22Rv1 (cell line): ENCODE data around the gene ITSN2.

Experiments
- H3K27ac ChIP-seq: fragments of 450-650 bp; 2 replicates; pipeline ENCODE4 v1.5.1; 2017
- ZFX ChIP-seq: fragments of 450-650 bp; IDR thresholded peaks from 2 replicates; pipeline ENCODE4 v1.6.1; 2017; ENCODE audit warnings: antibody characterized with exemption, borderline replicate concordance
- TF ChIP-seq, protein P1 (sequence below): fragments of 450-650 bp; IDR thresholded peaks from 2 replicates; pipeline ENCODE4 v1.5.1; 2017; ENCODE audit warnings: mild to moderate bottlenecking

Gene ITSN2

DNA sequence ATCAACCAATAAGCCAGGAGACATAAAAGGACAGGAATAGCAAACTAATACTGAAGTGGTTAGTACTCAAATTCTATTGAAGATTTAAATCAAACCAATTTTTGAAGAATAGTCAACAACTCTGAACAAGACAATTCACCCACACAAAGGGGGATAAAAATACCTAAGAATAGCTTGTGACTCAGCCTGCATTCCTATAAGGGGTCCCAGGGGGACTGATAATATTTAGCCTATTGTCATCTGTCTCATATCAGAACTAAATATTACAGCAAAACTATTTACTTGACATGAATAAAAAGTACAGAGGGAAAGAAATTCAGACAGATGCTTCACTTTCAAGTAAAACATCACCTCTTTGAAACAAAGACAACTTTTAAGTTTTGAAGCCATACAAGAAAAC is 7.7 kb downstream of the ITSN2 start:
- no peak overlapping the region for H3K27ac ChIP-seq
- TF ChIP-seq, protein P1, sequence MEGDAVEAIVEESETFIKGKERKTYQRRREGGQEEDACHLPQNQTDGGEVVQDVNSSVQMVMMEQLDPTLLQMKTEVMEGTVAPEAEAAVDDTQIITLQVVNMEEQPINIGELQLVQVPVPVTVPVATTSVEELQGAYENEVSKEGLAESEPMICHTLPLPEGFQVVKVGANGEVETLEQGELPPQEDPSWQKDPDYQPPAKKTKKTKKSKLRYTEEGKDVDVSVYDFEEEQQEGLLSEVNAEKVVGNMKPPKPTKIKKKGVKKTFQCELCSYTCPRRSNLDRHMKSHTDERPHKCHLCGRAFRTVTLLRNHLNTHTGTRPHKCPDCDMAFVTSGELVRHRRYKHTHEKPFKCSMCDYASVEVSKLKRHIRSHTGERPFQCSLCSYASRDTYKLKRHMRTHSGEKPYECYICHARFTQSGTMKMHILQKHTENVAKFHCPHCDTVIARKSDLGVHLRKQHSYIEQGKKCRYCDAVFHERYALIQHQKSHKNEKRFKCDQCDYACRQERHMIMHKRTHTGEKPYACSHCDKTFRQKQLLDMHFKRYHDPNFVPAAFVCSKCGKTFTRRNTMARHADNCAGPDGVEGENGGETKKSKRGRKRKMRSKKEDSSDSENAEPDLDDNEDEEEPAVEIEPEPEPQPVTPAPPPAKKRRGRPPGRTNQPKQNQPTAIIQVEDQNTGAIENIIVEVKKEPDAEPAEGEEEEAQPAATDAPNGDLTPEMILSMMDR: no peak
- no peak for TF ChIP-seq ZFX

DNA sequence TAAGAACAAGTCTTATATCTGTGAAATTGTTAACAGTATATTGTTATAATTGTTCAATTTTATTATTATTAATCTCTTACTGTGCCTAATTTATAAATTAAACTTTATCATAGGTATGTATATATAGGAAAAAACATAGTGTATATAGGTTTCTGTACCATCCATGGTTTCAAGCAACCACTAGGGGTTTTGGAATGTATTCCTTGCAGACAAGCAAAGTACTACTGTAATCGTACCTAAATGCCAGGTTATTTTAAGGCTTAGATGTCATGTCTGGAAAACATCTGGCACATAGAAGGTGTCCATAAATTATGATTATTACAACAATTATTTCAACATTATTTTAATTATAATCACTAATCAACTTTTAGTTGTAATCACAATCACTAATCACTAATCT is 8.4 kb downstream of the ITSN2 start:
- no peak overlapping the region for H3K27ac ChIP-seq
- TF ChIP-seq ZFX: no peak
- TF ChIP-seq, protein P1: no peak

DNA sequence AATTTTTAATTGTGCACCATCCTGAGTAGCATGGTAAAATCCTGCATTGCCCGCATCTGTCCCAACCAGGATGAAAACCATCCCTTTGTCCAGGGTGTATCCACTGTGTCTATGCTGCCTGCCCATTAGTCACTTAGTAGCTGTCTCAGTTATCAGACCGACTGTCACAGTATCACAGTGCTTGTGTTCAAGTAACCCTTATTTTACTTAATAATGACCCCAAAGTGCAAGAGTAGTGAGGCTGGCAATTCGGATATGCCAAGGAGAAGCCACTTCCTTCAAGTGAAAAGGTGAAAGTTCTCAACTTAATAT is 8.8 kb downstream of the ITSN2 start:
- TF ChIP-seq ZFX: no peak
- TF ChIP-seq, protein P1: no peak
- H3K27ac ChIP-seq: no peak overlapping the region

DNA sequence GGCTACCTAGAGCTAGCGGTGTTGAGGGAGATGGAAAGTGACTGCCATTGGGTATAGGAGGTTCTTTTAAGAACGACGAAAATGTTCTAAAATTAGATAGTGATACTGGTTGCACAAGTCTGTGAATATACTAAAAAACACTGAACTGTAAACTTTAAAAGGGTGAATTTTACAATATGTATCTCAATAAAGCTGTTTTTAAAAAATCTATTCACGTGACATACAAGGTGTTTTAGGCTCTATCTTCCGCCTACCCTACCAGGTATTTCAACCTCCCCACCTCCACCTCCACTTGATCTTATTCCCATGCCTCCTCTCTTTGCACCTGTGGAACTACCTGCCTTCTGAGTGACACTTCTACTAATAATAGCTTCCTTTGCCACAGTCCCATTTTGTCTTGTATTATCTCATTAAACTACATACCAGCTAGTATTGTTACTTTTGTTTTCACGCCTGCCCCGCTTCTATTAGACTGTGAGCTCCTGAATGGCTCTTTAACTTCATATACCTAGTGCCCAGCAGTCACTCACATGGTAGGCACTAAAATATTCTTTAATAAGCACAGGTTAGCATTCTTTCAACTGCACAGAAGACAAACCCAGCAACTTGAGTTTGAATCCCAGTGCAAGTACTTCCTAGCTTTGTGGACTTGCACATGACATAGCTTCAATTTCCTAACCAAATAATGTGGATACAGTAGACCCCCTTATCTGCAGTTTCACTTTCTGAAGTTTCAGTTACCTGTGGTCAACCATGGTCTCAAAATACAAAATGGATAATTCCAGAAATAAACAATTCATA is 9.3 kb downstream of the ITSN2 start:
- no peak overlapping the region for H3K27ac ChIP-seq
- TF ChIP-seq, protein P1: no peak
- TF ChIP-seq ZFX: no peak

DNA sequence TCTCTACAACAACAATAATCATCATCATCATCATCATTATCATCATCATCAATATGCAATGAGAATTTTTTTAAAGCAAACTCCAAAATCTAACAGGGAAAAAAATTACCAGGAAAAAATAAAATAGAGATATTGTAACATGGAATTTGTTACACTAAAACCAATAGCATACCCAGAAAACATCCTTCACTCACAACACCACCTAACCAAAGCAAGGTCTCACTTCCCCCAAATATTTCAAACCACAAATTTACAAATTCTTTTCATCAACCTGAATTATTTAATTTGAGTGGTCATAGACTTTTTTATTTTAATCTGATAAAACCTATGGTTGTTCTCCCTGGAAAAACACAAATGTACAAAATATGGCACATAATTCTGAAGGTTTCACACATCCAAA is 11.2 kb downstream of the ITSN2 start:
- TF ChIP-seq, protein P1: no peak
- TF ChIP-seq ZFX: no peak
- H3K27ac ChIP-seq: no peak overlapping the region

DNA sequence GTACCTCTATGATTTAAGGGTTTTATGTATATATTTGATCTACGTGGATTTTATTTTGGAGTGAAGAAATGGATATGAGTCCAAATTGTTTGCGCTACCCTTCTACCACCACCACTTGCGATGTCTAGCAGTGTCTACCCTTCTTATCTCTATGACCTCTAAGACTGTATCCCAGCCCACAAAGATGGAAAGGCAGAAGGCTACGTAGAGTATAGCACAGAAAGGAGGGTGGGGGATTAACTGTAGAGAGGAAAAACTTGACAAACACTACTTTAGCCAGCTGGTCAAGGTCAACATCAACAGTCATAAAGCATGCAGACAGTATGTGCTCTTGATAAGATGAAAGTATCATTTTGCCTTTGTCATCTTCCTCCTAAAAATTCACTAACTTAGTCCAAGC is 14.4 kb downstream of the ITSN2 start:
- H3K27ac ChIP-seq: no peak overlapping the region
- no peak for TF ChIP-seq ZFX
- TF ChIP-seq, protein P1: no peak

DNA sequence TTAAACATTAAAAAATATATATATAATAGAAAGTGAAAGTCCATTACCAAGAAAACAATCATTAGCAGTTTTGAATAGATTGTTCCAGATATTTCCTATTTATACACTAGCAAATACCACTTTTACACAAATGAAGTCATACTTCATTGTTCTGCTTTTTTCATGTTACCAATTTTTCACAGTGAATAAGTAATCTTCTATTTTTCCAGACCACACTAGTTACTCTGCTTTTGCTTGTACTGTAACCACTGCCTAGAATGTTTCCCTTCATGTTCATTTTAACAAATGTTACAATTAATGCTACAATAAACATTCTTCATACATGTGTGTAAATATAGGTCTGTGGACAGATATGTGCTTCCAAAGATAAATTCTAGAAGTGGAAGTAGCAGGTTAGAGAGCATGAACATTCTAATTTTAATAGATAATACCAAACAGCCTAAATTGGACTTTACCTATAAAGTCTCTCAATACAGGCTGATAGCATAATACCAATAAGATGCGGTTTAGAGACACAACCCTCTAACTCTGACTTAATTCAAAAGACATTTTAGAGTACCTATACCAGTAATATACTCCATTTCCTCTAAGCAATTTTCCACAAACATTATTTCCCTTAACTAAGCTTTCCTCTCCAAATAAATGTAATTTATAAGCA is 17.0 kb downstream of the ITSN2 start:
- no peak overlapping the region for H3K27ac ChIP-seq
- TF ChIP-seq, protein P1: no peak
- no peak for TF ChIP-seq ZFX
